Prostate gland (tissue), 2 donors: ENCODE results near the gene VSIG1. TPM values are rescaled to one million over a fixed set of nuclear protein-coding genes. Genes with fewer than 3 reads are reported as not detected.
A peak's percentile ranks its signal among the peaks of the same experiment; 100 is the strongest.

Experiments
- DNase-seq: peaks from one replicate; pipeline ENCODE4 v3.0.0-alpha.2; 2019; ENCODE audit warnings: low spot score
- H3K27ac ChIP-seq, 2 donors: fragments of 200-600 bp; sonication (generic); 2 replicates each; pipeline ENCODE4 v1.5.1; 2017 to 2019
- H3K27me3 ChIP-seq: fragments of 200-600 bp; sonication (generic); replicated peaks from 2 replicates; pipeline ENCODE4 v1.5.1; 2019; ENCODE audit not compliant: insufficient read depth
- H3K36me3 ChIP-seq, 2 donors: fragments of 200-600 bp; sonication (generic); 1 replicate in 1 of 2; 2 replicates in 1 of 2; pipeline versions ENCODE4 v1.5.1 to v1.8.1; 2017 to 2019
- H3K4me1 ChIP-seq: fragments of 200-600 bp; sonication (generic); replicated peaks from 2 replicates; pipeline ENCODE4 v1.5.1; 2019
- H3K4me3 ChIP-seq, 2 donors: fragments of 200-600 bp; sonication (generic); 2 replicates each; pipeline ENCODE4 v1.5.1; 2017 to 2019
- H3K9me3 ChIP-seq: fragments of 200-600 bp; sonication (generic); 2 replicates; pipeline ENCODE4 v1.5.1; 2017
- CTCF ChIP-seq, 4 experiments: fragments of 200-600 bp in 2 of 4; fragments of 450-650 bp in 2 of 4; sonication (generic) in 2 of 4; IDR thresholded peaks; 1 replicate in 3 of 4; 2 replicates in 1 of 4; pipeline ENCODE4 v1.5.1; 2016 to 2019; ENCODE audit warnings: antibody characterized with exemption in 4 of 4, mild to moderate bottlenecking in 2 of 4, moderate library complexity in 2 of 4
- POLR2A ChIP-seq: fragments of 450-650 bp; IDR thresholded peaks from one replicate; pipeline ENCODE4 v1.6.1; 2016; ENCODE audit warnings: antibody characterized with exemption, mild to moderate bottlenecking
- POLR2AphosphoS5 ChIP-seq: sonication (generic); formaldehyde crosslinking; IDR thresholded peaks from one replicate; pipeline ENCODE4 v1.6.1; 2017; ENCODE audit warnings: antibody characterized with exemption
- WGBS: methylation state at CpG from one replicate; pipeline ENCODE4 v1.1.5; 2018; 5-methylcytosine and 5-hydroxymethylcytosine counted together
- intact Hi-C: fragments of 100-400 bp; cut with DNase I; formaldehyde crosslinking; loops from one replicate; pipeline ENCODE4 v1.14.2; 2022
- total RNA-seq, 2 donors: library from RNA; depleted of rRNA; stranded (reverse); fragments of >200 nt; gene quantifications; one replicate each; pipeline ENCODE4 v1.1.0, GENCODE V29; 2016

Gene VSIG1
- total RNA-seq, 2 donors from 2014 or later = 0.41 to 250 TPM

GRCh38 chrX:108019382-108019875, 25.4 kb upstream of the VSIG1 start:
- Histone ChIP-seq H3K9me3 (no peaks in the 10 kb centered on the region), H3K27me3 (no peaks in the 10 kb centered on the region), H3K4me1 (no peaks in the 10 kb centered on the region), H3K4me3 (no peak overlapping the region), H3K36me3 (no peaks in the 10 kb centered on the region), H3K27ac (no peak overlapping the region)
- intact Hi-C loops = no loop called here
- DNase-seq = no peak
- TF ChIP-seq CTCF (IDR thresholded peaks at IDR 0.05) = no peak
- no peak for TF ChIP-seq POLR2A
- no peak for TF ChIP-seq POLR2AphosphoS5
- WGBS = 52% methylated on average over 2 of the region's 3 CpGs

- intact Hi-C loops = no loop called here
- Histone ChIP-seq H3K27me3 (no peaks in the 10 kb centered on the region), H3K36me3 (no peaks in the 10 kb centered on the region), H3K4me3 (no peak overlapping the region), H3K9me3 (no peaks in the 10 kb centered on the region), H3K4me1 (no peaks in the 10 kb centered on the region), H3K27ac (no peak overlapping the region)
- TF ChIP-seq POLR2AphosphoS5 (no peak), CTCF (IDR thresholded peaks at IDR 0.05) (peak in 3 of 4 experiments; percentile 26 to 53 (median 36))
- WGBS = 25% methylated on average over 2 of the region's 2 CpGs
- DNase-seq = no peak
Observed at GRCh38 chrX:108020631-108021030, 24.2 kb upstream of the VSIG1 start.

GRCh38 chrX:108022491-108023089, 22.3 kb upstream of the VSIG1 start:
- intact Hi-C loops = no loop called here
- Histone ChIP-seq H3K27ac (no peak overlapping the region), H3K27me3 (no peaks in the 10 kb centered on the region), H3K9me3 (no peaks in the 10 kb centered on the region), H3K36me3 (no peaks in the 10 kb centered on the region), H3K4me3 (no peak overlapping the region), H3K4me1 (no peaks in the 10 kb centered on the region)
- TF ChIP-seq CTCF (IDR thresholded peaks at IDR 0.05) = no peak
- TF ChIP-seq POLR2AphosphoS5 = no peak
- no peak for TF ChIP-seq POLR2A
- 79% methylated on average over 1 of the region's 1 CpG for WGBS
- no peak for DNase-seq

GRCh38 chrX:108025376-108025775, 19.5 kb upstream of the VSIG1 start:
- no peaks in the 10 kb centered on the region for H3K36me3 ChIP-seq
- H3K4me1 ChIP-seq = no peaks in the 10 kb centered on the region
- no peaks in the 10 kb centered on the region for H3K27me3 ChIP-seq
- H3K9me3 ChIP-seq = no peaks in the 10 kb centered on the region
- no peak for TF ChIP-seq POLR2A
- TF ChIP-seq CTCF (IDR thresholded peaks at IDR 0.05) = no peak
- 100% methylated on average over 1 of the region's 1 CpG for WGBS
- no peak for DNase-seq
- no peak overlapping the region for H3K27ac ChIP-seq
- H3K4me3 ChIP-seq = no peak overlapping the region
- intact Hi-C loops = no loop called here

GRCh38 chrX:108025954-108026600, 18.8 kb upstream of the VSIG1 start:
- TF ChIP-seq POLR2AphosphoS5 (peak; percentile 28), POLR2A (no peak), CTCF (IDR thresholded peaks at IDR 0.05) (no peak)
- no peak for DNase-seq
- intact Hi-C loops = no loop called here
- 16% methylated on average over 2 of the region's 2 CpGs for WGBS
- no peaks in the 10 kb centered on the region for H3K4me1 ChIP-seq
- no peaks in the 10 kb centered on the region for H3K9me3 ChIP-seq
- H3K27me3 ChIP-seq = no peaks in the 10 kb centered on the region
- no peaks in the 10 kb centered on the region for H3K36me3 ChIP-seq
- H3K4me3 ChIP-seq = no peak overlapping the region
- no peak overlapping the region for H3K27ac ChIP-seq
